Endothelial cell of umbilical vein (primary cell): ENCODE measurements around the gene NIN. TPM values are rescaled to one million over a fixed set of nuclear protein-coding genes. Genes with fewer than 3 reads are reported as not detected.

Source experiments
- BruUV-seq: library from RNA; stranded (reverse); fragments of 400-500 nt; replicated peaks from 2 replicates; lab custom pipeline; 2021; lab: Mats Ljungman, UMichigan
- CTCF ChIA-PET: fragments of 300-600, 350-600 bp; sonication (Branson Sonifier 250); formaldehyde crosslinking; loops from one replicate; lab custom pipeline; 2021; ENCODE audit warnings: antibody characterized with exemption, inconsistent platforms; lab: Charles Lee
- POLR2A ChIA-PET: fragments of 300-600, 350-600 bp; sonication (Branson Sonifier 250); formaldehyde crosslinking; loops from one replicate; lab custom pipeline; 2021; ENCODE audit warnings: antibody characterized with exemption, inconsistent platforms; lab: Charles Lee
- DNase-seq: peaks from one replicate; pipeline ENCODE4 v3.0.0-alpha.2; 2011; ENCODE audit warnings: low read depth, low spot score
- FAIRE-seq: peaks from 2 replicates; lab custom pipeline; 2011; peaks lifted over from hg19 to GRCh38; lab: Jason Lieb, UNC
- H2AFZ ChIP-seq: 2 replicates; pipeline ENCODE4 v1.6.0; 2012; ENCODE audit warnings: low read depth, low read length, control low read depth, inconsistent platforms
- H3K27ac ChIP-seq: 2 replicates; pipeline ENCODE4 v1.5.1; 2011; ENCODE audit warnings: low read depth, mild to moderate bottlenecking, control low read depth, low read length, moderate library complexity; ENCODE audit not compliant: insufficient read depth
- H3K27me3 ChIP-seq, 2 experiments: 2 replicates each; pipeline versions ENCODE4 v1.6.0 to v1.6.1; 2011; ENCODE audit warnings: low read length in 2 of 2, mixed read lengths in 1 of 2; ENCODE audit not compliant: control insufficient read depth in 2 of 2, insufficient read depth in 2 of 2
- H3K36me3 ChIP-seq, 2 experiments: 2 replicates in 1 of 2; 3 replicates in 1 of 2; pipeline ENCODE4 v1.5.1; 2011; ENCODE audit warnings: low read length in 2 of 2, mild to moderate bottlenecking in 1 of 2, moderate library complexity in 1 of 2; ENCODE audit not compliant: control insufficient read depth in 2 of 2, insufficient read depth in 2 of 2; ENCODE audit errors: extremely low read depth in 1 of 2
- H3K4me1 ChIP-seq: 3 replicates; pipeline ENCODE4 v1.5.1; 2011; ENCODE audit warnings: mild to moderate bottlenecking, low read length; ENCODE audit not compliant: control insufficient read depth, insufficient read depth; ENCODE audit errors: extremely low read depth
- H3K4me2 ChIP-seq: 2 replicates; pipeline ENCODE4 v1.6.1; 2011; ENCODE audit warnings: low read length, control low read depth, mixed read lengths; ENCODE audit not compliant: insufficient read depth
- H3K4me3 ChIP-seq, 3 experiments: fragments of 200-600 bp in 1 of 3; sonication (generic), shearing (Covaris generic) in 1 of 3; replicated peaks in 1 of 3; 2 replicates each; pipeline ENCODE4 v1.5.1; 2011 to 2016; ENCODE audit warnings: control low read depth in 3 of 3, low read length in 3 of 3, mild to moderate bottlenecking in 2 of 3, inconsistent platforms in 1 of 3, low read depth in 1 of 3, moderate library complexity in 1 of 3; ENCODE audit not compliant: insufficient read depth in 1 of 3
- H3K79me2 ChIP-seq: 2 replicates; pipeline ENCODE4 v1.6.0; 2012; ENCODE audit warnings: low read length, inconsistent platforms; ENCODE audit not compliant: control insufficient read depth, insufficient read depth
- H3K9ac ChIP-seq: replicated peaks from 2 replicates; pipeline ENCODE3; 2011; ENCODE audit warnings: low read length, control low read depth; ENCODE audit not compliant: insufficient read depth; ENCODE audit errors: extremely low read depth
- H3K9me1 ChIP-seq: replicated peaks from 3 replicates; pipeline ENCODE4 v1.6.0; 2011; ENCODE audit warnings: mild to moderate bottlenecking, low read length; ENCODE audit not compliant: control insufficient read depth, insufficient read depth; ENCODE audit errors: extremely low read depth
- H3K9me3 ChIP-seq: replicated peaks from 2 replicates; pipeline ENCODE4 v1.5.1; 2012; ENCODE audit warnings: low read length, inconsistent platforms; ENCODE audit not compliant: control insufficient read depth, insufficient read depth
- H4K20me1 ChIP-seq: replicated peaks from 2 replicates; pipeline ENCODE3; 2011; ENCODE audit warnings: mild to moderate bottlenecking, low read length; ENCODE audit not compliant: control insufficient read depth, insufficient read depth; ENCODE audit errors: extremely low read depth
- EZH2 ChIP-seq: IDR thresholded peaks from 2 replicates; pipeline ENCODE4 v1.6.1; 2012; ENCODE audit warnings: borderline replicate concordance, low read depth, mild to moderate bottlenecking, moderate library complexity, low read length, inconsistent platforms; ENCODE audit not compliant: severe bottlenecking
- FOS ChIP-seq: IDR thresholded peaks from 2 replicates; pipeline ENCODE4 v1.6.1; 2011; ENCODE audit warnings: mild to moderate bottlenecking, low read length, moderate library complexity, borderline replicate concordance; ENCODE audit not compliant: insufficient read depth
- GATA2 ChIP-seq: IDR thresholded peaks from 2 replicates; pipeline ENCODE4 v1.7.0; 2011; ENCODE audit warnings: low read depth, mild to moderate bottlenecking, moderate library complexity, mixed read lengths, low read length; ENCODE audit not compliant: insufficient read length, insufficient read depth
- JUN ChIP-seq: IDR thresholded peaks from 2 replicates; pipeline ENCODE4 v1.6.1; 2011; ENCODE audit warnings: borderline replicate concordance, low read depth; ENCODE audit not compliant: insufficient read length, insufficient read depth
- MYC ChIP-seq: IDR thresholded peaks from one replicate; pipeline ENCODE4 v1.6.1; 2011; ENCODE audit warnings: mild to moderate bottlenecking, low read depth, low read length
- POLR2A ChIP-seq: IDR thresholded peaks from 2 replicates; pipeline ENCODE4 v1.6.1; 2012; ENCODE audit warnings: low read depth, mild to moderate bottlenecking, control low read depth, low read length
- POLR2AphosphoS5 ChIP-seq: IDR thresholded peaks from 2 replicates; pipeline ENCODE4 v1.6.1; 2012; ENCODE audit warnings: low read depth, mild to moderate bottlenecking, control low read depth, low read length, moderate library complexity; ENCODE audit not compliant: insufficient read depth
- dilution Hi-C: fragments of 300-500 bp; cut with MboI; formaldehyde crosslinking; loops from one replicate; pipeline ENCODE4 v1.15.0; 2019; ENCODE audit warnings: low sequenced_read_pairs; ENCODE audit not compliant: extremely low pct_ligation_motif_present
- intact Hi-C: fragments of 100-400 bp; cut with micrococcal nuclease; formaldehyde crosslinking; loops from one replicate; pipeline ENCODE4 v1.10.0; 2022
- polyA plus RNA-seq, 4 experiments: library from polyadenylated mRNA; depleted of rRNA in 3 of 4; stranded (reverse) in 3 of 4; unstranded in 1 of 4; fragments of >200 nt; gene quantifications; 2 replicates each; pipeline versions ENCODE4 v1.2.1 to v1.2.3, GENCODE V29; 2011 to 2012; ENCODE audit warnings: missing spikeins in 1 of 4
- total RNA-seq: library from RNA; stranded (reverse); gene quantifications from 2 replicates; pipeline ENCODE4 v1.2.3, GENCODE V29; 2021
- TF ChIP-seq, protein P1 (sequence below): IDR thresholded peaks from 2 replicates; pipeline ENCODE4 v1.6.1; 2011; ENCODE audit not compliant: insufficient read depth, insufficient read length
- TF ChIP-seq, protein P2 (sequence below), 2 donors: IDR thresholded peaks; 1 replicate in 1 of 2; 2 replicates in 1 of 2; pipeline ENCODE4 v1.5.1; 2011; ENCODE audit warnings: low read length in 2 of 2, mild to moderate bottlenecking in 2 of 2, moderate library complexity in 2 of 2, control low read depth in 1 of 2, inconsistent platforms in 1 of 2, low read depth in 1 of 2; ENCODE audit not compliant: insufficient read depth in 1 of 2; ENCODE audit errors: extremely low read depth in 1 of 2

The NIN gene
- total and polyA plus RNA-seq, 2 donors (not counting 3 experiments of a cell fraction or from before 2014, with no cell fraction given): 7.1 to 76.3 TPM

DNA sequence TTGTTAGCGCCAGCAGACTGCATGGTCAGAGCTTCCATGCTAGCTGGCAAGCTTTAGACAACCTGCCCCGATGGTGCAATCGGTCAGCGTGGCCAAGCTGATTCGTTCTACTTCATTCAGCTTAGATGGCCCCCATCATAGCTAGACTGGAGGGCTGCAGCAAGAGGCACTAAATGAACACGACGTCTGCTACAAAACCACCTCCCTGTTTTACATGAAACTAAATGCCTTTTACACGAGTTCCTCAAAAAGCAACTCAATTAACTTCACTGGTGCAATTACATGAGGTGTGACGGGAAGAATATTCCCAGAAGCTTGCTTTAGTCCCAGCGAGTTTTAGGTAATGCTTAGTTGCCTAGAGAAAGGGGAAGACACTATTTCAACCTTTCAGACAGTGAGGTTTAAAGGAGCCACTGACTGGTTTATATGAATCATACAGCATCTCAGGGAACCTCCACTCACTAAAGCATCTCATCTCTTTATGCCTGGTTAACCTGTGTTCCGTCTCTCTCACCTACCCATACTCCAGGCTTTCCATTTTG is 8.4 kb downstream of the NIN start:
- ChIA-PET CTCF (interaction anchor here (0.9 to 1.7 kb wide), 5 partner anchors 22 to 47 kb away, joined by 3 to 6 read pairs (median 4); no protein-coding TSS in a partner anchor), POLR2A (no interaction called here)
- Histone ChIP-seq H3K79me2 (peaks cover 83% of the 10 kb centered on the region), H3K27ac (no peak overlapping the region), H3K9me3 (no peaks in the 10 kb centered on the region), H3K4me3 (no peak overlapping the region), H3K9ac (no peak overlapping the region), H3K4me1 (no peaks in the 10 kb centered on the region), H4K20me1 (peaks cover 4% of the 10 kb centered on the region), H3K4me2 (no peak overlapping the region), H3K9me1 (no peaks in the 10 kb centered on the region), H2AFZ (no peak overlapping the region), H3K27me3 (no peaks in the 10 kb centered on the region), H3K36me3 (peaks cover 0 to 2% of the 10 kb centered on the region in 2 experiments)
- dilution Hi-C loops: no loop called here
- DNase-seq: no peak
- BruUV-seq: no TSS peak
- no peak for TF ChIP-seq POLR2A
- TF ChIP-seq EZH2: no peak
- no peak for TF ChIP-seq JUN
- TF ChIP-seq POLR2AphosphoS5: no peak
- TF ChIP-seq MYC: no peak
- TF ChIP-seq GATA2: no peak
- no peak for TF ChIP-seq FOS
- TF ChIP-seq, protein P1, sequence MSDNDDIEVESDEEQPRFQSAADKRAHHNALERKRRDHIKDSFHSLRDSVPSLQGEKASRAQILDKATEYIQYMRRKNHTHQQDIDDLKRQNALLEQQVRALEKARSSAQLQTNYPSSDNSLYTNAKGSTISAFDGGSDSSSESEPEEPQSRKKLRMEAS: no peak
- TF ChIP-seq, protein P2, sequence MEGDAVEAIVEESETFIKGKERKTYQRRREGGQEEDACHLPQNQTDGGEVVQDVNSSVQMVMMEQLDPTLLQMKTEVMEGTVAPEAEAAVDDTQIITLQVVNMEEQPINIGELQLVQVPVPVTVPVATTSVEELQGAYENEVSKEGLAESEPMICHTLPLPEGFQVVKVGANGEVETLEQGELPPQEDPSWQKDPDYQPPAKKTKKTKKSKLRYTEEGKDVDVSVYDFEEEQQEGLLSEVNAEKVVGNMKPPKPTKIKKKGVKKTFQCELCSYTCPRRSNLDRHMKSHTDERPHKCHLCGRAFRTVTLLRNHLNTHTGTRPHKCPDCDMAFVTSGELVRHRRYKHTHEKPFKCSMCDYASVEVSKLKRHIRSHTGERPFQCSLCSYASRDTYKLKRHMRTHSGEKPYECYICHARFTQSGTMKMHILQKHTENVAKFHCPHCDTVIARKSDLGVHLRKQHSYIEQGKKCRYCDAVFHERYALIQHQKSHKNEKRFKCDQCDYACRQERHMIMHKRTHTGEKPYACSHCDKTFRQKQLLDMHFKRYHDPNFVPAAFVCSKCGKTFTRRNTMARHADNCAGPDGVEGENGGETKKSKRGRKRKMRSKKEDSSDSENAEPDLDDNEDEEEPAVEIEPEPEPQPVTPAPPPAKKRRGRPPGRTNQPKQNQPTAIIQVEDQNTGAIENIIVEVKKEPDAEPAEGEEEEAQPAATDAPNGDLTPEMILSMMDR (IDR thresholded peaks at IDR 0.05; ENCODE audit: extremely low read depth in 1 of 2, insufficient read depth in 1 of 2, low read depth in 1 of 2, low read length in 2 of 2): no peak
- no peak for FAIRE-seq
- intact Hi-C loops: no loop called here
